Cardiac septum (tissue), 1 donor: ENCODE measurements around the gene KRT222. TPM values are rescaled to one million over a fixed set of nuclear protein-coding genes. Genes with fewer than 3 reads are reported as not detected.

Experiments
- DNase-seq: peaks from one replicate; pipeline ENCODE4 v3.0.0-alpha.2; 2020; ENCODE audit warnings: low spot score
- intact Hi-C: fragments of 100-400 bp; cut with DNase I; formaldehyde crosslinking; loops from one replicate; pipeline ENCODE4 v1.14.0; 2022
- long read RNA-seq: library from polyadenylated mRNA; unstranded; transcript quantifications from one replicate; pipeline ENCODE4 v2.0.0, GENCODE V29; 2021
- total RNA-seq: library from RNA; stranded (reverse); fragmentation: NEBNext Ultra II Directional; extraction: Animal tissue kit (Norgen Biotek cat#: 25700); gene quantifications from one replicate; pipeline ENCODE4 v1.2.1, GENCODE V29; 2021
- donor health status: DM: no; HTN: no; CAD: no.

The KRT222 gene
- total RNA-seq, result not detected
- long read RNA-seq, result 0 reads

GRCh38 chr17:40664582-40665333, at the start of gene KRT222:
Gene KRT222 (minus strand): TSS chr17:40665177. CDS start chr17:40665099, 78 bp downstream.
- intact Hi-C loops, result no loop called here
- no peak for DNase-seq

- intact Hi-C loops, result no loop called here
- DNase-seq, result no peak
These were observed 49.5 kb upstream of the KRT222 start for GRCh38 chr17:40714473-40714872.

- intact Hi-C loops, result no loop called here
- no peak for DNase-seq
These were observed 42.8 kb upstream of the KRT222 start for GRCh38 chr17:40707745-40708144.

GRCh38 chr17:40705584-40705983, 40.6 kb upstream of the KRT222 start:
- DNase-seq, result no peak
- intact Hi-C loops, result no loop called here

GRCh38 chr17:40703652-40704051, 38.7 kb upstream of the KRT222 start, which contains the start of gene KRT24:
Gene KRT24 (minus strand): TSS chr17:40703752. CDS start chr17:40703693, 59 bp downstream.
- DNase-seq, result no peak
- intact Hi-C loops, result no loop called here

- DNase-seq, result no peak
- intact Hi-C loops, result no loop called here
These were observed 37.3 kb upstream of the KRT222 start for GRCh38 chr17:40702271-40702670.

GRCh38 chr17:40699853-40700252, 34.9 kb upstream of the KRT222 start:
- DNase-seq, result no peak

GRCh38 chr17:40699371-40699770, 34.4 kb upstream of the KRT222 start:
- no peak for DNase-seq
- intact Hi-C loops, result no loop called here

More at GRCh38 chr17:40699853-40700252, 34.9 kb upstream of the KRT222 start:
- intact Hi-C loops, result no loop called here

GRCh38 chr17:40697297-40697696, 32.3 kb upstream of the KRT222 start:
- DNase-seq, result no peak
- intact Hi-C loops, result no loop called here

- intact Hi-C loops, result no loop called here
- DNase-seq, result no peak
These were observed 31.7 kb upstream of the KRT222 start for GRCh38 chr17:40696651-40697072.

- DNase-seq, result no peak
- intact Hi-C loops, result no loop called here
These were observed 31.0 kb upstream of the KRT222 start for GRCh38 chr17:40695874-40696472.

- intact Hi-C loops, result no loop called here
- DNase-seq, result no peak
These were observed 29.6 kb upstream of the KRT222 start for GRCh38 chr17:40694584-40694983.

- intact Hi-C loops, result no loop called here
- DNase-seq, result no peak
These were observed 22.1 kb upstream of the KRT222 start for GRCh38 chr17:40687106-40687505.

GRCh38 chr17:40686192-40686591, 21.2 kb upstream of the KRT222 start:
- DNase-seq, result no peak
- intact Hi-C loops, result no loop called here

- no peak for DNase-seq
- intact Hi-C loops, result no loop called here
These were observed 16.0 kb upstream of the KRT222 start for GRCh38 chr17:40680998-40681397.

- DNase-seq, result no peak
- intact Hi-C loops, result no loop called here
These were observed 14.5 kb upstream of the KRT222 start for GRCh38 chr17:40679523-40679907.

GRCh38 chr17:40678902-40679522, 14.0 kb upstream of the KRT222 start:
- DNase-seq, result no peak
- intact Hi-C loops, result no loop called here

GRCh38 chr17:40675905-40676304, 10.9 kb upstream of the KRT222 start:
- no peak for DNase-seq

GRCh38 chr17:40672654-40673053, 7.7 kb upstream of the KRT222 start:
- intact Hi-C loops, result no loop called here
- DNase-seq, result no peak

More at GRCh38 chr17:40675905-40676304, 10.9 kb upstream of the KRT222 start:
- intact Hi-C loops, result no loop called here

- intact Hi-C loops, result no loop called here
- DNase-seq, result no peak
These were observed 6.3 kb upstream of the KRT222 start for GRCh38 chr17:40671282-40671681.

GRCh38 chr17:40666331-40666730, 1.4 kb upstream of the KRT222 start:
- no peak for DNase-seq
- intact Hi-C loops, result no loop called here
